CD4-positive, alpha-beta T cell treated with Interleukin-6 for 4 hours (primary cell): Measurements from ENCODE around the gene TMA7.

Source experiments
- DNase-seq: peaks from one replicate; pipeline ENCODE4 v3.0.0-alpha.2; 2020; ENCODE audit warnings: mixed read lengths

Gene TMA7

DNA sequence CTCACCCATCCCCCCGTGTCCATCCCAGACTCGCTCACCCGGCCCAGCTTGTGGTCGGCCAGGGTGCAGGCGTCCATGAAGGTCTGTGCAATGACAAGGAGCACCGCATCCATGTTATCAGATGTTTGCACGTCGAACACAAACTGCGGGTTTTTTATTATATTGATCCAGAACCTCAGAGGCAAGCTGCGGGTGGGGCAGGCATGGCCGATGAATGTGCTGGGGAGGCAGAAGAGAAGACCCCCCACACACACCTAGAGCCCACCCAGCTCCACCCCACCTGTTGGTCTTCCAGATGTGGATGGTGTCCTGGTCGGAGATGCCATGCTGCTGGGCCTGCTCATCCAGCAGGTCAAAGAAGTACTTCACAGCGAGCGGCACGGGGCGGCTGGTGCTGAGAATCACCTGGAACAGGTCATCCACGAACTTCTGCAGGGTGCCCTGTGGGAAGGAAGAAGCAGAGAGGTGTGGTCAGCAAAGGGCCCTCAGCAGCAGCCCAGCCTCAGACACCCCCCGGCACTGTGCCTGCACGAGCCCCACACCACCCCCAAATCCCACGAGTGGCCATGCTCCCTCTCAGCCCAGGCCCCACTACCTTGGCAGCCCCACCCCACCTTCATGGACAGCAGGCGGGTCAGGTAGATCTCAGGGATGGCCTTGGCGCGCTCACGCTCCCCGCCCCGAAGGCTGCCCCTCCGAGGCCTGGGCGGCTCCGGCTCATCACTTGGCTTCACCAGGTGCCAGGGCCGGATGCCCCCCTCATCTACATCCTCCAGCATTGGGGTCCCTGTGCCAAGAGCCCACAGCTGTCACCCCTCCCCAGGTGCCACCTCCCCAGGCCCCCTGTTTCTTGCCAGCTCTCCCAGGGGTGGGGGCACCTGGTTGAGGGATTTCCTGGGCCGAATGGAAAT is 30.5 kb upstream of the TMA7 start:
- no peak for DNase-seq

DNA sequence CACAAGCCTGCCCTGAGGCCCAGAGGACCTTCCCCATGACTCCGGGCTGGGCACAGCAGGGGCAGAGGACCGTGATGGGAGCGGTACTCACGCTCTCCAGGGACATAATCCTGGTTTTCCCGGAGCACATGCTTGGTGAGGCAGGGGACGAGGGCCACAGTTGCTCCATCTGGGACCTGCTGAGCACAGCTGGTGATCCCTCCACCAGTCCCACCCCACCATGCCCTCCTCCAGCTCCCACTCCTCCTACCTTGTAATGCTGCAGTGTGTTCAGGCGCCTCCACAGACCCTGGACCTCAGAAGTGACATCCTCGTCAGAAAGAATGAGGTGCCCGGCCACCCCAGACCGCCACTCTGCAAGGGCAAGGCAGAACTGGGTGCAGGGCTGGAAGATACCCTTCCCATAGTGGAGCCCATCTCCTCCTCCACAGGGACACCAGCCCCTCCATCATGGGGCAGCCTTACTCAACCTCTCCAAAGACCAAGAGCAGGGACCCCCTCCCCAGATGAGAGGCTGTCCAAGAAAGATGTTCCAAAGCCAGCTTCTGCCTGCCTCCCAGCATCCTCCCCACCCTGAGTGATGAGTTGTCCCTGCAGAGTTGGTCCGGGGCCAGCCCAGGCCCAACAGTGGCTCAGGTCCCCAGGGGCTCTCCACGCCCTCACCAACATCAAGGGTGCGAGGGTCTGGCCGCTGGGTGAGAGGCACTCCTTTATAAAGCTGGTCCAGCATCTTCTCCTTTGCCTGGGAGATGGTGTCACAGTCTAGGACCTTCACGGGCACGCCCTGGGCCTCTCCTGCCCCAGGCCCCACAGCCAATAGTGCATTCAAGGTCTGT is 29.6 kb upstream of the TMA7 start:
- no peak for DNase-seq

DNA sequence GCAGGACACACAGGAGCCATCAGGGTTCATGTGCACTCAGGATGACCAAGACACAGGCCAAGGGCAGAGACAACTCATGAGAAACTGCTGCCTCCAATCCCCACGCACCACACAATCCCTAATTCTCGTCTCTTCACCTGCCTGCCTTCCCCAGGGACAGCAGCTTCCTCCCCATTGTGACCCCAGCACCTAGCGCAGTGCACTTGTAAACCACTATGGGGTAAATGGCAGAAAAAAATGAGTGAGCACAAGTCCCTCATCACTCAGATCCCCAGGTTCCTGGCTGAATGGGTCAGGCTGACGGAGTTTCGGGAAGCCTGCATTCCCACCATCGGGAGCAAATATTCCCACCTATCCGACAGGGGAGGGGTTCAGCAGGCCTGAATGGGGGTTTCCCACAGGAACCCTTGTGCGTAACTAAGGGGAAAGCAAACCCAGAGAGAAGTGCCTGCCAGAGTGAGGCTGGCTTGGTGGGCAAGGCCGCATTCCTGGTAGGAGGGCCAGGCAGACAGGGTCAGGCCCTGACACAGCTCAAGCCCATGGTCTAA is 28.9 kb upstream of the TMA7 start:
- DNase-seq: no peak

DNA sequence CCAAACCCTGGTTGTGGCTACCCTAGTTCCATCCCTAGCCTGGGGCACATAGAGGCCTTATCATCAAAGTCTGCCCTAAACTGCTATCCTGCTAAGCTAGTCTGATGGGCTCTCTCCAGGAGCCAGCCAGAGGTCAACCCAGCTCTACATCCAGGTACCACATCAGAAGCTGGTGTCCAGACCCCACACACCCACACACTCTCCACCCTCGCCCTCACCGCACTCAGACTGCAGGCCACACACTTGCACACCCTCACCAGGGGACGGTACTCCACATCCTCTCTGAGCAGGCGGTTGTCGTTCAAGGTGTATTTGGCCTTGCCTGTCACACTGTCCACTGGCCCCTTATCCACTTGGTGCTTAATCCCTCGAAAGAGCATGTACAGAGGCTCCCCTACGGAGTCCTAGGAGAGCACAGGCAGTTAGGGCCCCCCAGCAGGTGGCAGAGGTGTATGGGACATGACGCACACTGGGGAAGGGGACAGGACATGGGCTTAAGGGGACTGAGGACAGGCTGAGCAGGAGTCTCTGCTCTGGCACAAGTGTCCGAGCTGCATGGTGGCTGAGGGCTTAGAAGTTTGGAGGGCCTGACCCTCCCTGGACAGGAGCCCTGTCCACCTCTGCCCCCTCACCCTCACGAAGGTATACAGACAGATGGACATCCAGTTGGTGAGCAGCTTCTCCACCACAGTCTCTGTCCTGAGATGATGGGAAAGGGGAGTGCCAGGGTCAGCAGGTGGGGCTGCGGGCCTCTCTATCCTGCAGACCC is 28.3 kb upstream of the TMA7 start:
- DNase-seq: no peak

DNA sequence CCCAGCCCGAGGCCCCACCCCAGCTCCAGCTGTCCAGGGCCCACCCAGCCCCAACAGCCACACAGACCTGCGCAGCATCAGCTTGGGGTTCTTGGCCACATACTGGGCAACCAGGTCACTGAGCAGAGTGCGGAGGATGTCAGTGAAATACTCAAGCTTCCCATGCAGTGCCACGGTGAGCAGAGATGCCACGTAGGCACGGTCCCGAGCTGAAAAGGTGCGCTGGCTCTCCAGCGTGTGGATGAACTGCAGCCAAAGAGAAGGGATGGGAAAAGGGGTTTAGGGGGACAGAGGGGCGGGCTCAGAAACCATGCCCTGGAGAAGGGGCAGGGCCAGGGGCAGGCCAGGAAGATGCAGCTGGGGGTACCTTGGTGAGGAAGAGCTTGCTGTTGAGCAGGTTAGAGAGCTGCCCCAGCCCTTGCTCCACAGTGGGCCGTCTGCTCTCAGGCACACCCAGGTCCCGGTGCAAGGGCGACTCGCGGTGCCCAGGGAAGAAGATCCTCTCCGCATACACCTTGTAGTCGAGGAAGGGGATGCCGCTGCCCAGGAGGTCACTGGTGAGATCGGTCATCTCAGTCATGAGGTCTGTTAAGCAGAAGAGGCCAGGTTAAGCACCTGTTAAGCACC is 27.6 kb upstream of the TMA7 start:
- DNase-seq: no peak

DNA sequence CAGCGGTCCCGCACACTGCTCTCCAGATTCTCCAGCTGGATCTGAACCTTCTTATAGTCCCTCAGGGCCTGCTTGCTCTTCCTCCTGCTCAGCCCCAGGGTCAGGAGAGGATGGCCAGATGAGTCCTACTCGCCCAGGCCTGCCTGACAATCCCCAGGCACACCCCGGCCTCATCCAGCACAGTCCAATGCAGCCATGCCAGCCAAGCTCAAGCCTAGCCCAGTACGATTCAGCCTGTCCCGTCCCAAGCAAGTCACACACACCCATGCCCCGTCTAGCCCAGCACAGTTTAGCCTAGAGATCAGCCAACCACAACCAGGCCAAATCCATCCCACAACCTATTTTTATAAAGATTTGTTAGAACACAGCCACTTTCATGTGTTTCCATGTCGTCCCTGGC is 27.0 kb upstream of the TMA7 start:
- DNase-seq: no peak

DNA sequence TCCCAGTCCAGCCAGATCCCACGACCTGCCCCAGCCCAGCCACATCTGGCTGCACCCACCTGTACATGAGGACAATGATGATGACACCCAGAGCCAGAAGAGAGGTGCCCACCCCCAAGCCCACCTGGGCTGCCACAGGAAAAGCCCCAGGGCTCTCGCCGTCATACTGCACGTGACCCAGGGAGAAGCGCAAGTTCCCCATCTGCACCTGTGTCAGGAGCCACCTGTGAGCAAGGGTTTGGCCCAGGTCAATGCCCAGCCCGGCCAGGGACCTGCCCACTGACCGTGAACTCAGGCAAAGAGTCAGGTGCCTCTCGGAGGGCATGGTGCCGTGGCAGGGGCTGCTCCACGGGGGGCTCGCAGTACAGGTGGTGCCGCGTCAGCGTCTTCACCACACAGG is 26.4 kb upstream of the TMA7 start:
- no peak for DNase-seq

DNA sequence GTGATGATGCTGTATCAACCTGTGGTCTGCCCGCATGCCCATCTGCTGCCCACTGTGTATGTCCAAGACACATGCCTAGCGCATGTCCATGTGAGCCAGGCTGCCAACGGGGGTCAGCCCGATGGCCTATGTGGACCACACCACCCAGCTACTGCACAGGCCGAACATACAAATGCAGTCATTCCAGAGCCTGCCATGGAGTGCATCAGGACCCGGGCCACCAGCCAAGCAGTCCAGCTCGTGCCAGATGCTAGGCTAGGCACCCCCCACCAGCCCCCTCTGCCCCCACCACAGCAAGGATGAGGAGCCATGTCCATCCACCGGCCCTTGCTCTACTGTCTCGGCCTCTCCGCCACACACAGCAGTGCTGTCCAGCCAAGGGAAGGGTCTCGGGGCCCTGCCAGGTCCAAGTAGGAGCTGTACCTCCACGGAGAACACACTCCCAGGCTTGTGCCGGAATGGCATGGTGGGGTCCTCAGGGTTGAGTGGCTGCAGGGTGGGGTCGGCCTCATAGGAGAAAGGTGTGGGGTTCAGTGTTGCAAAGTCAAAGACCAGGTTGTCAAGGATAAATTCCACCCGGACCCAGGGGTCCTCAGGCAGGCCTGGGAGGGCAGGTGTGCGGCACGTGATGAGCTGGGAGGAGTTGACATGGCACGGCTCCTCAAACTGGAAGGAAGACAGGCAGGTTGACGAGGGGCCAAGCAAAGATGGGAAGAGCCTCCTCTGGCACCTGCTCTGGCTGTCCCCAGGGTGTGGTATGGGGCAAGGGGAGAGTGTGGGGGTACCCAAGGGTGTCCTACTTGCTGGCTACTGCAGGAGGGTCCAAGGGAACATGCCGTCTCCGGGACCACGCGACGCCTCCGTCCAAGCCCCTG is 25.4 kb upstream of the TMA7 start:
- no peak for DNase-seq

DNA sequence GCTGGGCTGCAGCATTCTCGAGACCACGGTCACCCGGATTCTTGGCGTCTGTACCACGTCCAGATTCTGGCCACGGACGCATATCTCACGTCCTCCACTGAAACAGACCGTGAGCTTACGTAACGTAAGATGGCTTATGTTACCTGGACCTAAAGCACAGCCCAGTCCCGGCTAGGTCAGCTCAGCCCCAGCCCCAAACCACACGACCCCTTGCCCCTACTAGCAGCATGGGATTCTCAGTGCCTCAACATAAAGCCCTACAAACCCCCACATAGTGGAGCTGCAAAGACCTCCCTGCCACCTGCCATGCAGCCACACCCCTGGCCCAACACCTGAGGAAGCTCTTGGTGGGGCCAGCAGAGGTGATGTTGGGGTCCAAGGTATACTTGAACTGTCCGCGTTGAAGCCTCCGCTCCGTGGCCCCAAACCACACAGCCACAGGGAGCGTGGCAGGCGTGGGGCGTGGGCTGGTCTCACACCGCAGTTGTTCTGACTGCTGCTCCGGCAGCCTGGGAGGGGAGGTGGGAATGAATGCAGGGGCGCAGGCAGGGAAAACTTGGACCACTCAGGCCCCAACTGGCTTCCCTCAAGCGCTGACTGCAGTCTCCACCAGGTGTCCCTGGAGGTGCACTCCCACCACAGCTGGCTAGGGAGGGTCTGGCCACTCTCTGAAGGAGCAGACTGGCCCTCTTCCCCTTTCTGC is 24.7 kb upstream of the TMA7 start:
- no peak for DNase-seq

DNA sequence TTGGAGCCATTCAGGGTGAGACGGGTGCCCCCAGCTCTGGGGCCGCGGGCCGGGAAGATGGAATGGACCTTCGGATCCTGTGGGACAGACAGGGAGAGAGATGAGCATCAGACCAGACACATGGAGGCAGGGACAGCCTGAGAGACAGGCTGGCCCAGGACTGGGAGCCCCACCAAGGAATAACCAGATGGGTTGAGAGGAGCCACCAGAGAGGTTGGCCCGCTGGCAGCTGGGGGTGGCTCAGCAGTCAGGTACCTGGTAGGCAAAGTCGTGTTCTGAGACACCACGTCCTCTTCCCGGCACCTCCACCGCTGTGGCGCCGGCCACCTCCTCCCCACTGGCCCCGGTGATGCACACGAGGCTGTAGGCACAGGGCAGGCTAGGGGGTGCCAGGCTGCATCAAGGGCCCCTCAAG is 24.0 kb upstream of the TMA7 start:
- DNase-seq: no peak

DNA sequence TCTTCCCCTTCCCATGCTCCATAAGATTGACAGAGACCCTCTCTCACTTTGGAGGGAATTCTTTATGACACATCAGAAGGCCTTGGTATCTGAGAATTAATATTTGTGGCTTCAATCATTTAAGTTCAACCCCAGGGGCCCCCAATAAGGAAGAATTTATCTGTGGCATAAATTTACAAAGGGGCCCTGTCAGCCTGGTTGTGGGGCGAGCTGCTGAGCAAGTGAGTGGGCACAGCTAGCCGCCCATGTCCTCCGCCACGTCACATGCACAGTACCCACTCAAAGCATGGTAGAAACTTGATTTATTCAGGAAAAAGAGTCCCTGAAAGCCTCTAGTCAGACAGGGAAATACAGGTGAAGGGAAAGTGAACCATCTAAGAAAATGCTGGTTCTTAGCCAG is 23.5 kb upstream of the TMA7 start:
- no peak for DNase-seq

DNA sequence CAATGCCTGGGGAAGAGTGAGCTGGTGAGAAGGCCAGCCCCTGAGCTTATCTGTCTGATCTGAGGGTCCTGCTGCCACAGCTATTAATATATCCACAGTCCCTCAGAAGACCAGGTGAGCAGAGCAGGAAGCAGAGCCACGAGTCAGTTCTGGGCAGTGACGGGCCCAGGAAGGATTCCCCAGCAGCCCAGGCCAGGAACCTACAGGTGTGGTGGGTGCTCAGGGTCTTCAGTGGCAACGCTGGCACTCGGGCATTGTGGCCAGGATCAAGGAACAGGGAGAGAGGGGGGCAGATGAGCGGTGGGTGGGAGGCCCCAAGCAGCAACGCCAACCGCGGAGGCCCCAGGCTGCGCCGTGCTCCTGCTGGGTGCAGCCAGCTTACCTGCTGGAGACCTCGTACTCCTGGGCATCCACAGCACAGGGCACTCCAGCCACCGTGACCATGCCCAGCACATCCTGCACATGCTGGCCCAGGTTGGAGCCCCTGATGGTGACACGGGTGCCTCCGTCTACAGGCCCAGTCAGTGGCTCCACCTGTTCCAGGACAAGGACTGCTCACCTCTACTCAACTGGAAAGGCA is 22.4 kb upstream of the TMA7 start:
- DNase-seq: no peak

DNA sequence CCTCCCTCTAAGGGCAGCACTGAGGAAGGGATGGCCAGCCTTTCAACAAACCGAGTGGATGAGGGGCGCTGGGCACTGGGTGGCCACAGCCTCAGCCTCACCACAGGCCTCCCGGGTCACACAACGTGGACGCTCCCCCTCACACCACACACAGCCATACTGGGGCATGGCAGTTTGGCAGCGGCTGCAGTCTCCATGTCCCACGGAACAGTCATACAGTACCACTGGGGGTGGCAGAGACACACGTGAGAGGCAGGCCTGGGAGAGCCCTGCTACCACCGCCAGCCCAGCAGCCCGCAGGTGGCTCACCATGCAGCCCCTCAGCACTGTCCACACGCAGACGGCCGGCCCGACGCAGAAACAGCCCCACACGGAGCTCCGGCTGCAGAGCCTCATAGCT is 21.9 kb upstream of the TMA7 start:
- DNase-seq: no peak

DNA sequence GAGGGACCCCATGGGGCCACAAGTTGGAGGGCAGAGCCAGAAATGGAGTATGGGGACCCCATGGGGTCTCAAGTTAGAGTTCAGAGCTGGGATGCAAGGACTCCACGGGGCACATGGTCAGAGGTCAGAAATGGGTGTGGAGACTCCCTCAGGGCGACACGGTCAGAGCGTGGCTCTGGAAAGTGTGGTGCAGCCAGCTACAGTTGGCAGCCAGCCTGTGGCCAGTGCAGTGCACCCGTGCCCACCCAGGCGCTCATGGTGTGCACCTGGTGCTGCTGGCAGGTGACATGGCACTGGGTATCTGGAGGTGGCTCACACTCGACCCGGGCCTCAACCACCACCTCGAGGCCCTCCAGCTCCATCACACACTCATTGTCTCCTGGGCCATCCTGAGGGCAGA is 21.4 kb upstream of the TMA7 start:
- no peak for DNase-seq

DNA sequence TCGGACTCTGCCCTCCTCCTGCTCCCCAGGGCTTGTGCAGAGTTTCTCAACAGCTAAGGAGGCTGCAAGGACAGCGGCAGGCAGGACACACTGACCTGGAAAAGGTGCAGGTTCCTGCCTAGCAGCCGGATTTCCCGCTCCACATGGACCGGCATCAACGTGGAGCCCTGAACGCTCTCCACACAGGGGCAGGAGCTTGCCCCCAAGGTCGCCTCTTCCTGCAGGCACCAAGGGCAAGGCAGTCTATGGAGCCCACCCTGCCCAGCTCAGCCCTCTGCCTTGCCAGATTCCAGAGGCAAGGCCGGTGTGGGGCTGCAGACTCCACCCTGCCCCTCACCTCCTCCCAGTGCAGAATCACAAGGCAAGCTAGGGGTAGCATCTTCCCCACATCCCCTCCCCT is 20.9 kb upstream of the TMA7 start:
- no peak for DNase-seq

DNA sequence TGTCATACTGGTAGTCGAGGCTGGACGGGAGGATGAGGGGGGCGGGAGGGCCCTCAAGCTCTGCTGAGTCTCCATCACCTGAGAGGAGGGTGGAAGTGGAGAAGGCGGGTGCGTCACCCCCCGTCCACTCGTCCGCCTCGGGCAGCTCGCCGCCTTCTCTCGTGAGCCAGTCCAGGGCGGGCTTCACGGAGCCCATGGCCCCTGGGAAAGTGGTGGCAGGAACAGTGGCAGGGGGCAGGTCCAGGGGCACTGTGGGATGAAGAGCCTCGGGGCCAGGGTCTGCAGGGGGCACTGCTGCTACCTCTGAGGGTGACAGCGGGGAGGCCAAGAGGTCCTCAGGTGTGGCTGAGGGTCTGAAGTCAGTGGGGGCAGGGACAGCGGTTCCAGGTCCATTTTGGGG is 20.5 kb upstream of the TMA7 start:
- DNase-seq: no peak

DNA sequence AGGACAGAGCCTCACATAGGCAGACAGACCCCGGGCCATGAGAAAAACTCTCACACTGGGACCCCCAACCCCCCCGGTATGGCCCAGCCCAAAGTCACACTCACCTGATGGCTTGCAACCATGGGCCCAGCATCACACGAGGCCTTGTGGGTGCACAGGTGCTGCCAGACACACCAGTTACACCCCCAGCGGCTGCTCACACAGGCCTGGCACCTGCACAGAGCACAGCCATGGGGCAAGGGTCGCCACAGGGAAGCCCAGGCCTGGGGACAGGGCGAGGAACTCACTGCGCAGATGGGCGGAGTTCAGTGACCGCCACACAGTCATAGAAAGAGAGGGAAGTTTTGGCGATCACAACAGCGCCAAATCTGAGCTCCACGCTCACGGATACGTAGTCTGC is 19.5 kb upstream of the TMA7 start:
- no peak for DNase-seq

DNA sequence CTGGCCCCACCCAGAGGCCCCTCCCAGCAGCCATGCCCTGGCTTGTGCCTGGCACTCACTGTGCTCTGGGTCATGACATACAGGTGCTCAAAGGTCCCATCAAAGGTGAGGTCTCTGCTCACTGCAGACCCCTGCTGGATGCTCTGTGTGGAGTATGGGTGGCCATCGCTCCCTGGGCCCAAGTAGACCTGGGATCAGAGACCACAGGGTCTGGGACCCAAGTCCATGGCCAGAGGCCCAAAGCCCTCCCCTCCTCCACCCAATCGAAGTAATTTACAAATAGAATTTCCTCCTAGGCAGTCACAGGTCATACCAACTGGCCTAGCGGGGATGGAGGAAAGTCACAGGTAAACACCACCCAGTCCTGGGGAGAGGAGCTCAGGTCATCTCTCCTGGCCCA is 17.8 kb upstream of the TMA7 start:
- DNase-seq: no peak

DNA sequence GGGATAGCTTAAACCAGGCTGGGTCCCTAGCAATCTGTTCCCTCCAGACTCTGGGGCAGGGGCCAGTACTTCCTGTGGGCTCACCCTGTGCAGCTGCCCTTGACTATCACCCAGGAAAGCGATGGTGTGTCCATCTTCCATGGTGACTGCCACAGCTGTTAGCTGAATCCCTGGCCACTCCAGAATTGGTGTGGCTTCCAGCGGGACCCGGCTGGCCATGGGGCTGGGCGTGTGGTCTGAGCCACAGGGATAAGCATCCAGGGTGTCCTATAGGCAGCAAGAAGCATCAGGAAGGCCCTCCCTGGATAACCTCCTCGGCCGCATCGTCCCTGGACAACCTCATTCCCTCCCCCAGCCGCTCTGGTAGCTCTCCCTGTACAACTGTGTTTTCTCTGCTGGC is 17.4 kb upstream of the TMA7 start:
- no peak for DNase-seq

DNA sequence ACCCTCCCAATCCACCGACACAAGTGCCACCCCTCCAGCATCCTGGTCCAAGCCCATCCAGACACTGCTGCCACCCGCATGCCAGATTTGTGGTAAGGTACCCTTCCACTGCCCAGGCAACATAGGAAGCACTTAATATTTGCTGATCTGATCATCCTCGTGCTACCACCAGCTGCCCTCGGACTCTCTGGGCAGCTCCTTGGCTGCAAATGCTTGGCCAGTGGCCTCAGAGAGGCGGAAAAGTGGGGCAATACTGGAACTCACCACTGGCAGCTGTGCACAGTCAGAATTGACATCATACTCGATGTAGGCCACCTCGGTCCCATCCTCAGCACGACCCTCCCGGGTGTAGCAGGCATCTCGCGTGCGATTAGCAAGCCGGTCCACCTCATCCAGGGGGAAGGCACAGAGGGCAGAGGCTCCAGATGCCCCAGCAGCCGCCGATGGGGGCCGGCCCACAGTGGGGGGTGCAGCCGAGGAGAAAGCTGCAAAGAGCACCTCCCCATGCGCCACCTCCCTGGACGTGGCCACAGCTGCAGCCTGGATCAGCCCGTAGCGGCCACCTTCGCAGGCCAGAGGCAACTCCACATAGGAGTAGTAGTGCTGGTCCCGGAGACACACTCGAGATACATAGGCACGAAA is 16.7 kb upstream of the TMA7 start:
- DNase-seq: no peak
